ENCODE data around the gene TLE7.

The TLE7 gene

GRCh38 chr16:71474864-71475263, 33.0 kb upstream of the TLE7 start:
- no peak overlapping the region for H3K9ac ChIP-seq (ENCODE audit: low read length)
- H3K4me3 ChIP-seq (ENCODE audit: low read length): no peak overlapping the region

GRCh38 chr16:71473891-71474290, 32.0 kb upstream of the TLE7 start:
- peaks cover 9% of the 10 kb centered on the region; the same call in 1 of the 2 replicates for H3K4me1 ChIP-seq (ENCODE audit: low read length)
- H3K36me3 ChIP-seq (replicated peaks; ENCODE audit: insufficient read depth, low read length): no peaks in the 10 kb centered on the region
- H3K27ac ChIP-seq (ENCODE audit: low read length): no peak overlapping the region
- TF ChIP-seq EZH2 (optimal IDR thresholded peaks at IDR 0.05; ENCODE audit: low read depth, low read length): no peak
- TF ChIP-seq EZH2phosphoT487 (IDR thresholded peaks at IDR 0.05; ENCODE audit: low read length): no peak
- TF ChIP-seq CTCF (IDR thresholded peaks at IDR 0.05; ENCODE audit: low read length): no peak
- no peaks in the 10 kb centered on the region for H4K20me1 ChIP-seq (ENCODE audit: insufficient read depth, low read length)
- H3K9me3 ChIP-seq (replicated peaks; ENCODE audit: insufficient read depth, low read length): no peaks in the 10 kb centered on the region
- no peak overlapping the region for H3K9ac ChIP-seq (ENCODE audit: low read length)
- H3K9me2 ChIP-seq (replicated peaks; ENCODE audit: insufficient read depth, low read length): no peaks in the 10 kb centered on the region
- no peak for DNase-seq
- H3K4me3 ChIP-seq (ENCODE audit: low read length): no peak overlapping the region
- no peaks in the 10 kb centered on the region for H3K27me3 ChIP-seq (replicated peaks; ENCODE audit: insufficient read depth, low read length)
- H3K4me2 ChIP-seq (ENCODE audit: low read depth, low read length): no peak overlapping the region
- H2AFZ ChIP-seq (ENCODE audit: low read length): no peak overlapping the region
- 0 out of 2 replicates have a peak, but pooled peaks cover 4% of the 10 kb centered on the region for H3F3A ChIP-seq (ENCODE audit: insufficient read depth, low read length)
- no peaks in the 10 kb centered on the region for H3K79me2 ChIP-seq (ENCODE audit: low read length)

More at GRCh38 chr16:71474864-71475263, 33.0 kb upstream of the TLE7 start:
- Histone ChIP-seq H3F3A (ENCODE audit: insufficient read depth, low read length) (0 out of 2 replicates have a peak, but pooled peaks cover 4% of the 10 kb centered on the region), H3K27ac (ENCODE audit: low read length) (no peak overlapping the region), H2AFZ (ENCODE audit: low read length) (no peak overlapping the region), H3K9me2 (replicated peaks; ENCODE audit: insufficient read depth, low read length) (no peaks in the 10 kb centered on the region), H3K36me3 (replicated peaks; ENCODE audit: insufficient read depth, low read length) (no peaks in the 10 kb centered on the region), H3K79me2 (ENCODE audit: low read length) (no peaks in the 10 kb centered on the region), H3K27me3 (replicated peaks; ENCODE audit: insufficient read depth, low read length) (no peaks in the 10 kb centered on the region), H3K4me1 (ENCODE audit: low read length) (peaks cover 9% of the 10 kb centered on the region; the same call in 1 of the 2 replicates), H3K4me2 (ENCODE audit: low read depth, low read length) (no peak overlapping the region), H3K9me3 (replicated peaks; ENCODE audit: insufficient read depth, low read length) (no peaks in the 10 kb centered on the region), H4K20me1 (ENCODE audit: insufficient read depth, low read length) (no peaks in the 10 kb centered on the region)
- TF ChIP-seq EZH2phosphoT487 (IDR thresholded peaks at IDR 0.05; ENCODE audit: low read length) (no peak), CTCF (IDR thresholded peaks at IDR 0.05; ENCODE audit: low read length) (no peak), EZH2 (optimal IDR thresholded peaks at IDR 0.05; ENCODE audit: low read depth, low read length) (no peak)
- no peak for DNase-seq

GRCh38 chr16:71472931-71473330, 31.1 kb upstream of the TLE7 start:
- TF ChIP-seq EZH2 (optimal IDR thresholded peaks at IDR 0.05; ENCODE audit: low read depth, low read length) (no peak), CTCF (IDR thresholded peaks at IDR 0.05; ENCODE audit: low read length) (no peak), EZH2phosphoT487 (IDR thresholded peaks at IDR 0.05; ENCODE audit: low read length) (no peak)
- Histone ChIP-seq H3K9me2 (replicated peaks; ENCODE audit: insufficient read depth, low read length) (no peaks in the 10 kb centered on the region), H3K79me2 (ENCODE audit: low read length) (no peaks in the 10 kb centered on the region), H3K27ac (ENCODE audit: low read length) (no peak overlapping the region), H3F3A (ENCODE audit: insufficient read depth, low read length) (0 out of 2 replicates have a peak, but pooled peaks cover 4% of the 10 kb centered on the region), H3K36me3 (replicated peaks; ENCODE audit: insufficient read depth, low read length) (no peaks in the 10 kb centered on the region), H3K27me3 (replicated peaks; ENCODE audit: insufficient read depth, low read length) (no peaks in the 10 kb centered on the region), H2AFZ (ENCODE audit: low read length) (no peak overlapping the region), H3K9ac (ENCODE audit: low read length) (no peak overlapping the region), H3K4me3 (ENCODE audit: low read length) (no peak overlapping the region), H3K9me3 (replicated peaks; ENCODE audit: insufficient read depth, low read length) (no peaks in the 10 kb centered on the region), H4K20me1 (ENCODE audit: insufficient read depth, low read length) (no peaks in the 10 kb centered on the region), H3K4me2 (ENCODE audit: low read depth, low read length) (no peak overlapping the region), H3K4me1 (ENCODE audit: low read length) (peaks cover 9% of the 10 kb centered on the region; the same call in 1 of the 2 replicates)
- no peak for DNase-seq

All from MM.1S (cell line).